Chondrocyte (in vitro differentiated cells): ENCODE data around the gene HCN2. TPM values are rescaled to one million over a fixed set of nuclear protein-coding genes. Genes with fewer than 3 reads are reported as not detected.
"Not testable (repeated sequence)": the region's sequence is repeated elsewhere in the genome, so short reads cannot be mapped to it uniquely, and the experiment has no call there.

Experiments
- DNase-seq: peaks from one replicate; pipeline ENCODE4 v3.0.0; 2021; ENCODE audit warnings: mixed read lengths, low spot score
- H3K27ac Mint-ChIP-seq: one replicate; pipeline ENCODE4 v1.8.0; 2021; ENCODE audit warnings: mild to moderate bottlenecking, moderate library complexity, mixed read lengths; ENCODE audit not compliant: unreplicated experiment
- H3K27me3 Mint-ChIP-seq: 2 replicates; pipeline ENCODE4 v1.8.0; 2021; ENCODE audit warnings: low read depth, mixed read lengths
- H3K36me3 Mint-ChIP-seq: 2 replicates; pipeline ENCODE4 v1.8.0; 2021; ENCODE audit warnings: low read depth, mixed read lengths
- H3K4me1 Mint-ChIP-seq: 2 replicates; pipeline ENCODE4 v1.8.0; 2021; ENCODE audit warnings: low read depth, mild to moderate bottlenecking, mixed read lengths
- H3K4me3 Mint-ChIP-seq: one replicate; pipeline ENCODE4 v1.8.0; 2021; ENCODE audit warnings: mild to moderate bottlenecking, moderate library complexity, mixed read lengths; ENCODE audit not compliant: unreplicated experiment
- H3K9me3 Mint-ChIP-seq: 2 replicates; pipeline ENCODE4 v1.8.0; 2021; ENCODE audit warnings: low read depth, mixed read lengths
- total RNA-seq: library from RNA; stranded (reverse); gene quantifications from 3 replicates; pipeline ENCODE4 v1.2.1, GENCODE V29; 2021
- TF ChIP-seq, protein P1 (sequence below): fragments of 200-600 bp; sonication (generic); IDR thresholded peaks from 2 replicates; pipeline ENCODE4 v1.5.0; 2021; ENCODE audit warnings: antibody characterized with exemption, mild to moderate bottlenecking, moderate library complexity

HCN2 gene
- total RNA-seq, 1 donor from 2014 or later = 6.2 TPM

DNA sequence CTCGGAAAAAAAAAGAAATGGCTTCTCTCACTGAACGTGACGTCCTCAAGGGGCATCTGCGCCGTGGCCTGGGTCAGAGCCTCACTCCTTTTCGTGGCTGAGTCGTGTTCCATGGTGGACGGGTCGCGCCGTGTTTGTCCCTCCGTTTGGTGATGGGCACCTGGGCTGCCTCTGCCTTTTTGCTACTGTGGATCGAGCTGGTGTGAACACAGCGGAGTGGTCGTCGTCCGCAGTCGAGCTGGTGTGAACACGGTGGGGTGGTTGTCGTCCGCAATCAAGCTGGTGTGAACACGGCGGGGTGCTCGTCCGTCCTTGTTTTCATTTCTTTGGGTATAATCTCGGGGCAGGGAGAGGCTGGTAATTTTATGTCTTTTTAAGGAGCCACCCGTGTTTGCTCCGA is 11.6 kb downstream of the HCN2 start:
- Mint-ChIP-seq H3K4me3 (no peak overlapping the region), H3K27me3 (no peaks in the 10 kb centered on the region), H3K27ac (no peak overlapping the region), H3K36me3 (no peaks in the 10 kb centered on the region), H3K4me1 (no peaks in the 10 kb centered on the region), H3K9me3 (no peaks in the 10 kb centered on the region)
- DNase-seq = no peak
- TF ChIP-seq, protein P1, sequence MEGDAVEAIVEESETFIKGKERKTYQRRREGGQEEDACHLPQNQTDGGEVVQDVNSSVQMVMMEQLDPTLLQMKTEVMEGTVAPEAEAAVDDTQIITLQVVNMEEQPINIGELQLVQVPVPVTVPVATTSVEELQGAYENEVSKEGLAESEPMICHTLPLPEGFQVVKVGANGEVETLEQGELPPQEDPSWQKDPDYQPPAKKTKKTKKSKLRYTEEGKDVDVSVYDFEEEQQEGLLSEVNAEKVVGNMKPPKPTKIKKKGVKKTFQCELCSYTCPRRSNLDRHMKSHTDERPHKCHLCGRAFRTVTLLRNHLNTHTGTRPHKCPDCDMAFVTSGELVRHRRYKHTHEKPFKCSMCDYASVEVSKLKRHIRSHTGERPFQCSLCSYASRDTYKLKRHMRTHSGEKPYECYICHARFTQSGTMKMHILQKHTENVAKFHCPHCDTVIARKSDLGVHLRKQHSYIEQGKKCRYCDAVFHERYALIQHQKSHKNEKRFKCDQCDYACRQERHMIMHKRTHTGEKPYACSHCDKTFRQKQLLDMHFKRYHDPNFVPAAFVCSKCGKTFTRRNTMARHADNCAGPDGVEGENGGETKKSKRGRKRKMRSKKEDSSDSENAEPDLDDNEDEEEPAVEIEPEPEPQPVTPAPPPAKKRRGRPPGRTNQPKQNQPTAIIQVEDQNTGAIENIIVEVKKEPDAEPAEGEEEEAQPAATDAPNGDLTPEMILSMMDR = no peak

DNA sequence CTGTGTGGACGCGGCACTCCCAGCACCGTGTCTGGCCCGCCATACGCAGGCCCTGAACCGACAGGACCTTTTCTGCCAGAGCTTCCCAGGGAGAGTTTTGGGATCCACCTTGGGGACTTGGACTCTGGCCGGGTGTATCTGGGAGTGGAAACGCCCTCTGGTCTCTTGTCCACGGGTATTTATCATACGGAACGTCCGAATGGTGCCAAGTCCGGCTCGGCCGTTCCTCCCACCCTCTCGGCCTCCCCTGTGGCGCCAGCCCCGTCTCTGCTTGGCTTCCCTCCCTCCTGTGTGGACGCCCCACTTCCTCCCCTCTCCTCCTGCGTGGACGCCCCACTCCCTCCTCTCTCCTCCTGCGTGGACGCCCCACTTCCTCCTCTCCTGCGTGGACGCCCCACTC is 12.1 kb downstream of the HCN2 start:
- Mint-ChIP-seq H3K4me3 (no peak overlapping the region), H3K4me1 (no peaks in the 10 kb centered on the region), H3K27ac (no peak overlapping the region), H3K27me3 (no peaks in the 10 kb centered on the region), H3K36me3 (no peaks in the 10 kb centered on the region), H3K9me3 (no peaks in the 10 kb centered on the region)
- DNase-seq = no peak
- TF ChIP-seq, protein P1 = no peak

GRCh38 chr19:602391-603301 is 13.0 kb downstream of the HCN2 start:
- Mint-ChIP-seq H3K27ac (no peak overlapping the region), H3K4me1 (no peaks in the 10 kb centered on the region), H3K27me3 (no peaks in the 10 kb centered on the region), H3K36me3 (no peaks in the 10 kb centered on the region), H3K9me3 (no peaks in the 10 kb centered on the region), H3K4me3 (no peak overlapping the region)
- DNase-seq = no peak
- TF ChIP-seq, protein P1 = no peak

- H3K4me1 Mint-ChIP-seq, H3K27me3 Mint-ChIP-seq, H3K4me3 Mint-ChIP-seq, DNase-seq, H3K27ac Mint-ChIP-seq, H3K36me3 Mint-ChIP-seq, H3K9me3 Mint-ChIP-seq: not testable (repeated sequence)
Measured at GRCh38 chr19:603302-603639, 13.6 kb downstream of the HCN2 start.

- H3K36me3 Mint-ChIP-seq, H3K4me1 Mint-ChIP-seq, H3K4me3 Mint-ChIP-seq, H3K27ac Mint-ChIP-seq, H3K9me3 Mint-ChIP-seq, DNase-seq, H3K27me3 Mint-ChIP-seq: not testable (repeated sequence)
Measured at GRCh38 chr19:603779-604178, 14.1 kb downstream of the HCN2 start.

- H3K4me1 Mint-ChIP-seq = no peaks in the 10 kb centered on the region
- no peak for DNase-seq
- no peaks in the 10 kb centered on the region for H3K27me3 Mint-ChIP-seq
- H3K4me3 Mint-ChIP-seq = no peak overlapping the region
- H3K27ac Mint-ChIP-seq = no peak overlapping the region
- H3K9me3 Mint-ChIP-seq = no peaks in the 10 kb centered on the region
- no peaks in the 10 kb centered on the region for H3K36me3 Mint-ChIP-seq
- TF ChIP-seq, protein P1 = no peak
Measured at GRCh38 chr19:604355-604754, 14.7 kb downstream of the HCN2 start.
